Activated T-helper 1 cell treated with Interleukin-2 at 50 U/mL for 16 hours (primary cell): ENCODE measurements around the gene CHST10.

Experiments
- DNase-seq: peaks from one replicate; pipeline ENCODE4 v3.0.0-alpha.2; 2020; ENCODE audit warnings: low read depth

The CHST10 gene

DNA sequence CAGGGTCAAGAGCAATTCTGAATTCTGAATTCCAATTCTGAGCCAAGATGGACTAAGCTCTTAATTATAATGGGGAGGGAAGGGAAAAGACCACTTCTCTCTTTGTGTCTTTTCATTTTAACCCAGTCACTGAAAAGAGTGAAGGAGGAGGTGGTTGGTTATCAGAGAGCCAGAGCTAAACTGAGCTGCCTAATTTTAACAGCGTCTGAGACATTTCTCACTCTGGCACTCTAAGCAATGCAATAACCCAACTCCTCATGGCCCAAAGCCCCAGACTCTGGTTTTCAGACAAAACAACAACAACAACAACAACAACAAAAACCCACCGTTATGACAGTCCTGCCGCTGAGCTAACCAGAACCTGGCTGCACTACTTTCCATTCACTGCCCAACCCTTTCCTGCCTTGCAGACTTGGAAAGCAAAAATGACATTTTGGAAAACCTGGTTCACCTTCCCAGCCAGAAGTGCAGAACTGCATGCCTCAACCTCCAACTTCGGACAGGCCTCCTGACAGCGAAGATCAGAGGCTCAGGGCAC, 1.0 kb downstream of the CHST10 start:
- DNase-seq, result no peak

GRCh38 chr2:100413571-100413970, 3.9 kb downstream of the CHST10 start:
- DNase-seq, result no peak

GRCh38 chr2:100412881-100413321, 4.6 kb downstream of the CHST10 start:
- no peak for DNase-seq

DNA sequence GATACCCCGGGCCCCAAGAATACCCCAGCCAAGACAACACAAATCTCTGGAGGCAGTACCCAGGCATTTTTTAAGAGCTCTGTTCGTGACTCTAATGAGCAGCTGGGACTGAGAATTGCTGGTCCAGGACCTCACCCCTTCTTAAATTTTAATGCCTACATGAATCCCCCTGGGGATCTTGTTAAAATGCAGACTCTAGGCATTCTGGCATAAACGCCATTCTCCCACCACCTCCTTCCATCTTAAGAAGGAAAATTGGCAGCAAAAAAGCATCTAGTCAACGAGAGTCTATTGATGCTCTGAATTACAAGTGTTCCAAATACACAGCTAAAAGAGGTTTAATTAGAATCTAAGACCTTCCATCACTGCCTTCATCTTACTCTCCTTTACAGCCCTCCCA, 5.0 kb downstream of the CHST10 start:
- DNase-seq, result no peak

- no peak for DNase-seq
Measured at GRCh38 chr2:100411841-100412292, 5.6 kb downstream of the CHST10 start.

DNA sequence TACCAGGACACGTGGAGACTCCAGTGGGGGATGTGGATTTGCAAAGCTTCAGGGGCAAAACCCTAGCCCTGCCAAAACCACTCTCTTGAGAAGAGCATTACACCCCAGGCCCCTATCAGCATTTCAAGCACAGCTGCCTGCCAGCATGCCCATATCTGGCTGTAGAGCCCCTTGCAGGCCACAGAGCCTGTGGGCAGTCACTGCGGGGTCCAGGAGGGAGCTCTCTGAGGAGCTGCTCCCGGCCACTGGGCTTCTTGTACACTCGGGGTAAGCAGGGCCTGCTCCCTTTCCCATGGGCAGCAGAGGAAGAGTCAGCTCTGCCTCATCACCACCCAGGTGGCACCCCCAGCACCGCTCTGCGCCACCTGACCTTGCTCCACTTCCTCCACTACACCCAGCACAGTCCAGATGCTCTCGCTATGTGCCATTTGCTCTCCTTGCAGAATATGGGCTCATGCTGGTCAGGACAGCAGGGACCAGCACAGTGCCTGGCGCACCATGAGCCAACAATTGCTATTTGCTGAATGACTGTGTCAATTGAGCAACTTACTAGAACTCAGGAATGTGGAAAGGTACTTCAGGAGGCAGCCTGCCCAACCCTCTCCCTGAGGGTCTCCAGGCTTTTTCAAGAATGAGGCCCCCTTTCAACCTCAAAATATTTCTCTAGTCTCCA, 7.4 kb downstream of the CHST10 start:
- DNase-seq, result no peak

DNA sequence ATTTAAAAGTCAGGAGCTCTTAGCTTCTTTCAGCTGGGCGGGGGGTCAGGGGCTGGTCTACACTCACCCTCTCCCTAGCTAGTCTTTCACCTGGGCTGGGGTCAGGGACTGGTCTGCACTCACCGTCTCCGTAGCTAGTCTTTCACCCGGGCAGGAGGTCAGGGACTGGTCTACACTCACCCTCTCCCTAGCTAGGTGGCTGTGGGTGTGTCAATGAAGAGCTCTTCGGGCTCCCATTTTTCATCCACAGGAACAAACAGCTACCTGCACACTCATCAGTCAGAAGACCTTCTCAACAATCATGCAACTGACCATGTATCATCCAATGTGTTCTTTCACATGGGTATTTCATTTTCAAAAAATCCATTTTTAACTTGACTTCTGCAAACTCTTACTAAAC, 8.0 kb downstream of the CHST10 start:
- no peak for DNase-seq

DNA sequence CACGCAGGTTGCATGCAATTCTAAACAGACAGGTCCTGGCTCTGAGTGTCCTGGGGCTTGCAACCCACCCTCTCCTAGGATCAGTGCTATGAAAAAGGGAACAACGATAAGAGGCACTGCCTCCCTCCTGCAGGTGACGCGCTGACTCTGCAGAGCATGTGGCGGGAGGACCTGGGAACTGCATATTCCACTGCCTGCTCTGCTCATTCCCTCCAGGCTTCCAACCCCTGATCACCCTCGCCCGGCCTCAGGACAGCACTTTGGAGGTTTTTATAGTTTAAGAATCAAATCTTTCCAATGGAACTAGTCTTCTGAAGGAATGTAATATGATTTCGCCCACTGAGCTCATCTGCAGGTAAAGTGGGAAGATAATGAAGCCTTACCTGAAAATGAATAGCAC, 8.5 kb downstream of the CHST10 start:
- no peak for DNase-seq

- DNase-seq, result no peak
Measured at GRCh38 chr2:100408104-100408503, 9.4 kb downstream of the CHST10 start.

DNA sequence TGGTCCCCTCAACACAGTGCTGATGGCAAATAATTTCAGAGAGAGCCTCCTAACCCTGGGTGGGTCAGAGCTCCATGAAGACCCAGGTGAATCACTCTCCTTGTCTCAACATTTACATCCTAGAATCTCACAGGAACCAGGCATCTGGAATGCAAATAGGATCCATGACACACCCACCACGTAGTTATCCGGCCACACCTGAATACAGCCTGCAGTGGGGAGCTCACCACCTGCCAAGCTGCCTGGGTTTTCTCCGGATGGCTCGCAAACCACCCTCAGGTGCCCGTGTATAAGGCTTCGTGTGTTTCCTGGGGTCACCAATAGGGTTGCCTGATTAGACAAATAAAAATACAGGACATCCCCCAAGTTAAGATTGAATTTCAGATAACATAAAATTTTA, 9.9 kb downstream of the CHST10 start:
- DNase-seq, result no peak

DNA sequence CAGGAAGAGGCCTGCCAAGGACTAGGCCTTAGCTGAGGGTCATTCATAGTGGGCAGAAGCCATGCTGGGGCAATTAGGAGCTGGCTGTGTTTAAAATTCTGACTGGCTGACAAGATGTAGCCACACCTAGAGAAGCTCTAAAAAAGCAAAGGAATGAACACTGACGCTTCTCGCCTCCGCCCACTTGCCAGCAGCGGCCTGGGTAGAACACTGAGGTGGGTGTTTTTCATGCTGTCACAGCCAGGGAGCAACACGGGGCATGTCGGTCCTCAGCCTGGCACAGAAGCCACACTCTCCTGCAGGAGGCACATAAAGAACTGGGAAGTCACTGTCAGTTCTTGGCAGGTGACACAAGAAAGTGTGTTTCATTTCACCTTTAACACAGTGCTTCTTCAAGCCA, 10.4 kb downstream of the CHST10 start:
- no peak for DNase-seq

GRCh38 chr2:100406120-100406508, 11.4 kb downstream of the CHST10 start:
- DNase-seq, result no peak

GRCh38 chr2:100405403-100406119, 11.9 kb downstream of the CHST10 start:
- no peak for DNase-seq

DNA sequence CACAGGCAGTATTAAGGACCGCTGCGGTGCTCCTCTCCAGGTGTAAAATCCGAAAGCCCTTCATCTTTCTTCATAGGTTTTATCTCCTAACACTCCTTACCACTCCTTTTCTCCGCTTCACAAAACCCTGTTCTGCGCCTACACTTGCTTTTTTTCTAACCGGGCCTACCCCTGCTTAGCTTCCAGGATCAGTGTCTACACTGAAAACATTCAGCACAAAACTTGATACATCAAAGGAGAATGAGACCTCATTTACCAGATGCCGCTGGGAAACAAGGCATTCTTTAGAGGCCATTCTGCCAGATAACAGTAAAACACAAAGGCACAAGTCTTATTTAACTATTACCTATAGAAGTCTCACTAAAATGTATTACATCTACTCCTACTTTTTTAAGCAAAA, 13.1 kb downstream of the CHST10 start:
- no peak for DNase-seq

DNA sequence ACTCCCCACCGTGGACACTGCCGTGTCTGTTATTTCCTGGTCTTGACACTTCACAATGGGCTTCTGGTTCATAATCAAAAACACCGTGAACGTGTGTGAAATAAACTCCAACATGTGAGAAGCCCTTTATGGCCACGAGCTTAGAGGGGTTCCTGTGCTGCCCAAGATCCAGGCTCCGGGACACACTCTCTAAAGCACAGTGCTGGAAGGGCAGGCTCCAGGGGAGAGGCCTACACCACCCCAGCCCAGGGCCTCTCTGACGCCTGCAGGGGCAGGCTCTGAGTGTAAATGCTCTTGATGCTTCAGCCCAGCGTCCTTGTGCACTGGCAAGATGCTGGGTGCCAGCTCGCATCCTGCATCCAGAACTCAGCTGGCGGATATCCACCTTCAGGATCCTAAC, 13.7 kb downstream of the CHST10 start:
- no peak for DNase-seq

GRCh38 chr2:100401268-100401667, 16.2 kb downstream of the CHST10 start:
- DNase-seq, result no peak

- no peak for DNase-seq
Measured at GRCh38 chr2:100399714-100400113, 17.8 kb downstream of the CHST10 start.

DNA sequence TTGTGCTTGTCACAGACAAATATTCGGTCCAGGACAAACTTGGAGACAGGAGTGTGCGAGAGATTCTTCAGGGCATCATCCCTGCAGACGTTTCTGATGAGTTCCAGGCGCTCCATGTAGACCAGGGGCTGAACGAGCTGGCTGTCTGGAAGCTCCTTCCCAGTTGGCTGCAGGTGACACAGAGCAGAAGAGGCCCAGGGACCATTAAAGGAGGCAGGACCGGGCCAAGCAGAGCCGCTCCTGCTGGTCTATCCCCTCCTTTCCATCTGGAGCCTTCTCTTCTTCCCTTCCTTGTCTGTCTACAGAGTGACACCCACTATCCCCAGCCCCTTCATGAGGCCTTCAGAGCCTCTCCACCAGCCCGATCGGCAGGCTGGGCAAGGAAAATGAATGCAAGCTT, 19.5 kb downstream of the CHST10 start:
- DNase-seq, result no peak

DNA sequence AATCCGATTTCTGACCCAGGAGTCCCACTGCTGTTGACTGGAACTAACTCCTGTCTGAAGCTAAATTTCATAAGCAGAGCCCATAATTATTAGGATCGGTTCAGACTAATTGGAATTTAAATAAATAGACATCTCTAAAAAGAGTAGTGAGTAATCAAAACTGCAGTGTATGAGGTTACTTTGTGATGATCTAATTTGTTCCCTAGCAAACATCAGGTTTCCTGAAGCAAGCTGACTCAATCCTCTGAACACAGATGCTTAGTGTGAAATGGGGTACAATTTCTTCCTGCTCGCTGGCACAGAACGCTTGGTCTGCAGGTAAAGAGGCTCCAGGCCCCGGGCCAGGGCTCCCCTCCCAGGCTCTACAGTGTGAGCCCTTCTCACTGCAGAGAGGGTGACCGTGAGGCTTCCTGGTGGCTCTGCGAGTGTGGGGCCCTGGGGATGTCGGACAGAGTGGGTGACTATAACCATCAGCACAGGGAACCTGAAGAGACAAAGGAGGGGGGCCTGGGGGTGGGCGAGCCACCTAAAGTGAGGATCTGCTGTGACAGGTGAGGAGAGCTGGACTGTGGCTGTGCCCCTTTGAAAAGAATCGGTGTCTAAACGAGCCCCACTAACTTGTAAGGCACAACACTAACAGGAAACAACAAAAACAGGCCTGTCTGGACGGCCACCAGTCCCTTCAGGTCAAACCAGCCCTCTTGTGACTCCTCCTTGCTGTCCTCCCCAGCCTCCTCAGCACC, 20.2 kb downstream of the CHST10 start:
- DNase-seq, result no peak

- no peak for DNase-seq
Measured at GRCh38 chr2:100396483-100396882, 21.0 kb downstream of the CHST10 start.

DNA sequence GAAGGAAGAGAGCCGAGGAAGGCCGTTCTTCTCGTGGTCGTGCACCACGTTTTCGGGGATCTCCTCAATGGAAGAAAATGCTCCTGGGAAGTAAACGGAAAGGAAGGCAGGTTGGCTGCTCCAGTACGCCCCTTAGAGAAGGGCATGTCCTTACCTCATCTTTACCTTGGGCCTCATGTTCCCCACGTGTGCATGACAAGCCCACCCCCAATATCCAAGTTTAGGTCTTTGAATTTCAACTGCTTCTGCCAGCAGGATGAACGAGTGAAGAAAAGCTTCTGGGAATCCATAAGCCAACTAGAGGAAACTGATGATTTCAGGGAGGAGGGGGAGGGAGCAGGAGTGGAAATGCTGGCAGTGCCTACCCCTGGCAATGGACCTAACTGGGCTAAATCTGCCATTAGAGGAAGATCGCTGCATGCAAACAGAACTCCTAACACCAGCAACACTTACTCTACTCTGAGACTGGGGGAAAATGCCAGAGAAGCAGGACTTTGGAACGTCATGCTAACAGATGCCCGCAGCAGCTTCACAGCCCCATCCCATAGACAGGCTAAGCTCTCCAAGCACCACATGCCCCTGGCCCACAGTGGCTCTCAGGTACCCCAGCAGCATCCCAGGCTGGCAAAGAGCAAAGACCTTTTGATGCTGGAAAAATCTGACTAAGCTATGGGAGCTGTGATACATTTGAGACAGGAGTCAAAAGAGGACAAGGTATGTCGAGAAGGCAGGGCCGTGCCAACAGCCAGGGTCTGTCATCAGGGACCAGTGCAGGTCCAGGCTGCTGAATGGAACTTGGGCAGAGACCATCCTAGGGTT, 21.7 kb downstream of the CHST10 start:
- DNase-seq, result no peak

DNA sequence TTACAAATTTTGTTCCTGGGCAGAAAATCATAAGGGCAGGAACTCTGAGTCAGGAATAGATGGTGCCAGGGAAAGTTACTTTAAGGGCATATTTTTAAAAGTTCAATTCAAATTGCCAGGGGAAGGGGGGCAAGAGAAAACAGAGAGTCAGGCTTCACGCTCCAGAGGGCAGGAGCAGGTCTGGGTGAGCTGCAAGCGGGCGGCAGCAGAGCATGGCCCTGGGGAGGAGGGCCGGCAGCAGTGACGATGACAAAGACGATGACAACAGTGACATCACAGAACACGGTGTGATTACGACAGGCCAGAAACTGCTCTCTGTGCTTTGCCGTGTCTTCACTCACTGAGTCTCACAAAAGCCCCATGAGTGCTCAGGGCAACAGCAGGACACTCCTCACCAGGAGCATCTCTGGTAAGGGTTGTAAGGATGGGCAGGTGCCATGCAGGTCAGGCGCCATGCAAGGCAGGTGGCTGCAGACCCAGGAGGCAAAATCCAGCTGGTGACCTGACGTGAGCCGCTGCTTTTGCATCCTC, 23.3 kb downstream of the CHST10 start:
- DNase-seq, result no peak
